ENCODE results near the gene EDC3. TPM values are rescaled to one million over a fixed set of nuclear protein-coding genes. Genes with fewer than 3 reads are reported as not detected.

Gene EDC3
- total RNA-seq, 8 experiments from 2014 or later: 8.8 to 47.1 (median 29.1) TPM

DNA sequence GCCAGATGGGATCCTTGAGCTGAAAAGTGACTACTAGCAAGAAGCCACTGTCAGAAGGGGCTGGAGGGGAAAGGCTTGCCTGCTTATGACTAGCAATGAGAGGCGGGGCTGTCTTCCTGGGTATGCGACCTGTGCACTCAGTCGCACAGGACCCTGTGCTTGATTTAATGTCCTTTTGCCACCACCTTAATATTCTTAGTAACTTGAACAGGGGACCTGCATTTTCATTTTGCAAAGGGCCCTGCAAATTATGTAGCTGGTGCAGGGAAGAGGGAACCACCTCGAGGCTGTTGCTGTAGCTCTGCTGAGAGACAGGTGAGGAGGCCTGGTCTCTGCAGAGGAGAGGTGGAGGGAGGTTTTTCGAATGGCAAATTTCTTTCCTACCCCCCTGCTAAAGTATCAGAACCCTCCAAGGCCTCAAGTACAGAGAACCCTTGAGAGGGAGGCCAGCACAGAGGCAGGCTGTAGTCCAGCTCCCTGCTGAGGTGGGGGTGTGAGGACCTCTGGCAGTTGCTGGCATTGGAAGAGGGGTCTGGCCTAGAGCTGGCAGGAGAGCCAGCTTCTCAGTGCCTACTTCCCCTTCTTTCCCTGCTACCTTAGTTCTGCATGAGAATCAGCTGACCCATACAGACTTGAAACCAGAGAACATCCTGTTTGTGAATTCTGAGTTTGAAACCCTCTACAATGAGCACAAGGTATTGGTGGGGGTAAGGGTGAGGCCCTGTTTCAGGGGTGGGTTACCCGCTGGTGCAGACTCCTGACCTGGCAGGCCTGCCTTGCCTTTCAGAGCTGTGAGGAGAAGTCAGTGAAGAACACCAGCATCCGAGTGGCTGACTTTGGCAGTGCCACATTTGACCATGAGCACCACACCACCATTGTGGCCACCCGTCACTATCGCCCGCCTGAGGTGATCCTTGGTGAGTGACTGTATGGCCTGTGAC is 68.8 kb downstream of the EDC3 start:
- no peak overlapping the region for H3K4me3 ChIP-seq
- in situ Hi-C loops (cut with MboI; ENCODE audit: low pct_unique_long_range_greater_than_20kb in 2 of 9, low sequenced_read_pairs in 9 of 9, unreplicated experiment in 9 of 9): loop anchor here in 5 of 9 experiments (25.0 kb wide), 3 partner anchors 135 to 335 kb away; partner anchors contain the start of genes COX5A (in 2 of the 5) and RPP25 (in 1 of the 5)
- no peak for ATAC-seq (replicated peaks in 6 of 8)
- WGBS, 10 experiments: 80 to 100% (median 95%) methylated on average over 1 to 5 of the region's 10 CpGs; no CpG with 5 or more reads in 5 of the 10 experiments
- H3K4me1 ChIP-seq (replicated peaks in 1 of 2): peaks cover 0 to 6% of the 10 kb centered on the region in 2 donors
- H3K27ac ChIP-seq: no peak overlapping the region

DNA sequence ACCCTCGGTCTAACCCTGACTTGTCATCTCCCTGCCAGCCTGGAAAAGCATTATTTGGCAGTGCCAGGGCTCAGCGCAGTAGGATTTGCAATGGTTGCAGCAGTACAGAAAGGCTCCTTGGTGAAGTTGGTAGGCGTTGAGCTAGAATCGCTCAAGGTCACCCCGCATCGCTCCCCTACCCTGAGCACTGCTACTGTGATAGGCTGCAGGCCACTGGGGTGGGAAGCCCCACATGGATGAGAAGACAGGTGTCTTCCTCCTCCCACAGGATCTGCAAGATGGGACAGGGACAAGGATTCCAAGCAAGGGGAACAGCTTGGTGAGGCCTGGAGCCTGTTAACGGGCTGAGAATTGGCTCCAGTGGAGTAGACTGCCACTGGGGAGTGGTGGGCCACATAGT is 69.5 kb downstream of the EDC3 start:
- in situ Hi-C loops (cut with MboI; ENCODE audit: low pct_unique_long_range_greater_than_20kb in 2 of 9, low sequenced_read_pairs in 9 of 9, unreplicated experiment in 9 of 9): loop anchor here in 5 of 9 experiments (25.0 kb wide), 3 partner anchors 136 to 336 kb away; partner anchors contain the start of genes COX5A (in 2 of the 5) and RPP25 (in 1 of the 5)
- WGBS, 10 experiments: 40 to 100% methylated on average over 1 of the region's 7 CpGs; no CpG with 5 or more reads in 8 of the 10 experiments
- H3K4me1 ChIP-seq (replicated peaks in 1 of 2): peaks cover 0 to under 1% of the 10 kb centered on the region in 2 donors
- no peak overlapping the region for H3K27ac ChIP-seq
- no peak for ATAC-seq (replicated peaks in 6 of 8)
- H3K4me3 ChIP-seq: no peak overlapping the region

DNA sequence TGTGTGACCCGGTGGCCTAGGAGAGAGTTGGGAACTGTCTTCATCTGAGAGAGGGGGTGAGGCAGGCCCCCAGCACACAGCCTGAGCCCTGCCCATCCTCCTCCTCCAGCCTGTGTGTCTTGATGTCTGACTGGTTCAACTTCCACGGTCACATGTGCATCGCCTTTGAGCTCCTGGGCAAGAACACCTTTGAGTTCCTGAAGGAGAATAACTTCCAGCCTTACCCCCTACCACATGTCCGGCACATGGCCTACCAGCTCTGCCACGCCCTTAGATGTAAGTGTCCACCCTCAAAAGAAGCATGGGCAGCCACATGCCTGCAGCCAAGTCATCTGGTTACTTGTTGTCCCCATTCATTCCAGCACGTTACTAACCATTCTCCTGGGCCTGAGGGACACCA is 70.1 kb downstream of the EDC3 start:
- Histone ChIP-seq H3K4me1 (replicated peaks in 1 of 2) (no peaks in the 10 kb centered on the region), H3K27ac (no peak overlapping the region), H3K4me3 (no peak overlapping the region)
- in situ Hi-C loops (cut with MboI; ENCODE audit: low pct_unique_long_range_greater_than_20kb in 2 of 9, low sequenced_read_pairs in 9 of 9, unreplicated experiment in 9 of 9): loop anchor here in 5 of 9 experiments (25.0 kb wide), 3 partner anchors 137 to 337 kb away; partner anchors contain the start of genes COX5A (in 2 of the 5) and RPP25 (in 1 of the 5)
- WGBS, 10 experiments: 20 to 93% (median 90%) methylated on average over 1 to 4 of the region's 6 CpGs; no CpG with 5 or more reads in 6 of the 10 experiments
- peak in 1 of 8 experiments; percentile 12 for ATAC-seq (replicated peaks in 6 of 8)

DNA sequence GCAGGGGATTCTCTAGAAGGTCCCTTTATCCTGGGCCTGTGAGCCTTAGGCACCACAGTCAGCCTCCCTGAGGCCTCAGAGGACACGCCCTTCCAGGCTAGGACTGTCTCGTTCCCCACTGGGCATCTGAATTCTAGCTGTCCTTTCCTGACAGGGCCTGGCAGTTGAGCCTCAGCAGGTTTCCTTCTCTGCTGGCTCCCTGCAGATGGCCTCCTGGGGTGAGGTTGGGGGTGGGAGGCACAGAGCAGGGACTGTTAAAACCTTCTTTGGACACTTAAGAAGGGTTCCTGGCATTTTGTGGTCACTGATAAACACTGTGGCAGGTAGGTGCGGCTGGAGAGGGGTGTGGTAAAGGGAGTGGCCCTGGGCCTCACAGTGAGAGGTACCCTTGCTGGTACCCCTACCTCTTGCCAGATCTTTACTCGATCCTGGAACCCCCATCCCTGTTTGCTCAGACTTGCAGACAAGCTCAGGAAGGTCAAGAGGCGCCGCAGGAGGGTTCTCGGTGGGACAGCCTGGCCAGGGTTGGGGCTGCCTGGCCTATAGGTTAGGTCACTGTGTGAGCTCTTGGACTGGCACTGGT is 71.7 kb downstream of the EDC3 start:
- 93 to 100% (median 100%) methylated on average over 2 to 3 of the region's 7 CpGs; no CpG with 5 or more reads in 7 of the 10 experiments for WGBS, 10 experiments
- Histone ChIP-seq H3K4me1 (replicated peaks in 1 of 2) (no peaks in the 10 kb centered on the region), H3K4me3 (no peak overlapping the region), H3K27ac (no peak overlapping the region)
- peak in 2 of 8 experiments; percentile 7 to 18 for ATAC-seq (replicated peaks in 6 of 8)
- in situ Hi-C loops (cut with MboI; ENCODE audit: low pct_unique_long_range_greater_than_20kb in 2 of 9, low sequenced_read_pairs in 9 of 9, unreplicated experiment in 9 of 9): no loop called here

DNA sequence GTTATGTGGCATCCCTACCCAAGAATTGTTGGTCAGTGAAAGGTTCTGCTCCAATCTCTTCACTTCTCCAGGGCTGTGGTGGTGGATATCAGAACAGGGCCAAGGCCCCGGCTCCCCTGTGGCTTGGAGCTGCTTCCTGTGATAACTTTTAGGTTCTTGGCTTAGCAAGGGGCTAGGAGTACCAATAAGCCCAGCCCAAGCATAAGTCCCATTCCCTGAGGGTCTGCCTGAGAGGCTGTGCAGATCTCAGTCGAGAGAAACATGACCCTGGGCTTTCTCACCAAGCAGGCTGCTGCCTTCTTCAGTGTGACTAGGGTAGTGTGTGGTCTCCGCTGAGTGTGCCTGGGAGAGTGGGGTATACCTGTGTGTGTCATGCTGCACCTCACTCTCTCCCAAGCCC is 73.1 kb downstream of the EDC3 start:
- in situ Hi-C loops (cut with MboI; ENCODE audit: low pct_unique_long_range_greater_than_20kb in 2 of 9, low sequenced_read_pairs in 9 of 9, unreplicated experiment in 9 of 9): no loop called here
- Histone ChIP-seq H3K4me1 (replicated peaks in 1 of 2) (no peaks in the 10 kb centered on the region), H3K4me3 (no peak overlapping the region), H3K27ac (no peak overlapping the region)
- 100% methylated on average over 1 to 2 of the region's 3 CpGs; no CpG with 5 or more reads in 6 of the 10 experiments for WGBS, 10 experiments
- ATAC-seq (replicated peaks in 6 of 8): no peak

DNA sequence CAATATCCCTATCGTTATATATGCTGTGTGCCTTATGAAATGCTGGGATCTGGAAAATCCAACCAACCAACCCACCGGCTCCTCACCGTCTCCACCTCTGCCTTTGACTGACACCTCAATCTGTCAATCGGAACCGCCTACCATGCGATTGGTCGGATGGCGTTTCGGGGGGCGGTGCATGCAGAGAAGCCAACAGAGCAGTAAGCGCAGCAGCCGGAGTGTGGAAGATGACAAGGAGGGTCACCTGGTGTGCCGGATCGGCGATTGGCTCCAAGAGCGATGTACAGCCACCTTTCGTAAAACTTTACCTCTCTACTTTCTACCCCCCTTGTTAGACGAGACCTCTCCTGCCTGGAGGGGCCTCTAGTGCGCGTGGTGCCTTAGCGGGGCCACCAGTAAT is 73.9 kb downstream of the EDC3 start:
- ATAC-seq (replicated peaks in 6 of 8): no peak
- H3K27ac ChIP-seq: no peak overlapping the region
- no peak overlapping the region for H3K4me3 ChIP-seq
- WGBS, 10 experiments: 85 to 100% (median 95%) methylated on average over 2 to 17 of the region's 21 CpGs; no CpG with 5 or more reads in 2 of the 10 experiments
- peaks cover 3 to 7% of the 10 kb centered on the region in 2 donors for H3K4me1 ChIP-seq (replicated peaks in 1 of 2)
- in situ Hi-C loops (cut with MboI; ENCODE audit: low pct_unique_long_range_greater_than_20kb in 2 of 9, low sequenced_read_pairs in 9 of 9, unreplicated experiment in 9 of 9): no loop called here

DNA sequence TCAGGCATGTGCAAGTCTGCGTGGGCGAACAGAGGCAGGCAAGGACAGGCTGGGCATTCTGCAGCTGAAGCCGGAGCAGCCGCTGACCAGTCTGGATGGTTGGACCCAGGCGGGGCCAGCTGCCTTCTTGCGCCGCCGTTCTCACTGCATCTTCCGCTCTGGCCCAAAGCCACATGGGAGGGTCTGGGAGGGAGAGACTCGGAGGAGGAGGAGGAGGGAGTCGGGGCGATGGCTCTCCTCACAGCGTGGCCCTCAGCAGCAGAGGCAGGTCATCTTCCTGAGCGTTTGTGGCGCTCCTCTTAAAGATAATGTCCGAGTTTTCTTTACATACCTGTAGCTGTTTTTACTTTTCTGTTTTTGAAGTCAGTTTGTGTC is 74.3 kb downstream of the EDC3 start:
- no peak for ATAC-seq (replicated peaks in 6 of 8)
- WGBS, 10 experiments: 80 to 100% (median 96%) methylated on average over 1 to 2 of the region's 16 CpGs; no CpG with 5 or more reads in 4 of the 10 experiments
- Histone ChIP-seq H3K27ac (no peak overlapping the region), H3K4me1 (replicated peaks in 1 of 2) (peaks cover 7 to 10% of the 10 kb centered on the region in 2 donors), H3K4me3 (no peak overlapping the region)
- in situ Hi-C loops (cut with MboI; ENCODE audit: low pct_unique_long_range_greater_than_20kb in 2 of 9, low sequenced_read_pairs in 9 of 9, unreplicated experiment in 9 of 9): no loop called here

DNA sequence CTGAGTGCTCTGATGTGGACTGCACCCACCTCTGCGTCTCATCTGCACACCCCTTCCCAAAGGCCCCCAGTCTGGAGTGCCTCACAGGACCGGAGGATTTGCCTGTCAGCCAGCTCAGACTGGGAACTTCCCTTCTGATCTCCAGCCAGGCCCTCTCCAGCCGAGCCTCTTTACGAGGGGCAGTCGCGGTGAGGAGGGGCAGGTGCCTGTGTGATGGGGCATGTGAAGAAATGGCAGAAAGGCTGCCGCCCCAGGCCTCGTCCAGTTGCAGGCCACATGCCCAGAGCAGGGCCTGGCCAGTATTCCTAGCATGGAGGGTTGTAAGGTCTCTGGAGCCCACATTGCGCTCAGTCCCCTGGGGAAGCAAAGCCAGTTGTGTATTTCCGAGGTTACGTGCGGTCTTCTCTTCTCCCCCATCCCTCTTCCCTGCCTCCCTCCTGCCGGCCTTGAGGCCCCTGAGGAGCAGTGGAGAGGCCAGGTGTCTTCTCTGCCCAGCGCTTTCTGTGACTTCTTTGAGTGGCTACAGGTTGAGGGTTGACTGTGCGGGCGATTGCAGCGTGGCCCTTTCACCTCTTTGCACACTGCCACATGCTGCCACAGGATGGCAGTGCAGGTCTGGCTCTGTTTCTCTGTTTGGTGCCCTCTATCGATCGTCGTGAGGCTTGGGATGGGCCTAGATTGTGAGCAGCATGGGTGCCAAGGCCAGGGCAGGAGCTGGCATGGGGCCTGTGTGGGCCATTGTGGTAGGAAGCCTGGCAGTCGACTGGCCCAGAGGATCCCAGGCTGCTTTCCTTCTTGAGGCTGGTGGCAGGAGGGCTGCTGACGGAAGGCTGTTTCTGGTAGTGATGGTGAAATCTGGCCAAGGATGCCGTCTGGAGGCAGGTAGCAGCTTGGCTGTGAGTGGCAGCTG is 74.9 kb downstream of the EDC3 start:
- ATAC-seq (replicated peaks in 6 of 8): peak; percentile 16 to 86 (median 48)
- WGBS, 10 experiments: 33 to 79% (median 40%) methylated on average over 1 to 15 of the region's 23 CpGs; no CpG with 5 or more reads in 5 of the 10 experiments
- peaks cover 7 to 10% of the 10 kb centered on the region in 2 donors for H3K4me1 ChIP-seq (replicated peaks in 1 of 2)
- H3K4me3 ChIP-seq: no peak overlapping the region
- no peak overlapping the region for H3K27ac ChIP-seq
- in situ Hi-C loops (cut with MboI; ENCODE audit: low pct_unique_long_range_greater_than_20kb in 2 of 9, low sequenced_read_pairs in 9 of 9, unreplicated experiment in 9 of 9): no loop called here

DNA sequence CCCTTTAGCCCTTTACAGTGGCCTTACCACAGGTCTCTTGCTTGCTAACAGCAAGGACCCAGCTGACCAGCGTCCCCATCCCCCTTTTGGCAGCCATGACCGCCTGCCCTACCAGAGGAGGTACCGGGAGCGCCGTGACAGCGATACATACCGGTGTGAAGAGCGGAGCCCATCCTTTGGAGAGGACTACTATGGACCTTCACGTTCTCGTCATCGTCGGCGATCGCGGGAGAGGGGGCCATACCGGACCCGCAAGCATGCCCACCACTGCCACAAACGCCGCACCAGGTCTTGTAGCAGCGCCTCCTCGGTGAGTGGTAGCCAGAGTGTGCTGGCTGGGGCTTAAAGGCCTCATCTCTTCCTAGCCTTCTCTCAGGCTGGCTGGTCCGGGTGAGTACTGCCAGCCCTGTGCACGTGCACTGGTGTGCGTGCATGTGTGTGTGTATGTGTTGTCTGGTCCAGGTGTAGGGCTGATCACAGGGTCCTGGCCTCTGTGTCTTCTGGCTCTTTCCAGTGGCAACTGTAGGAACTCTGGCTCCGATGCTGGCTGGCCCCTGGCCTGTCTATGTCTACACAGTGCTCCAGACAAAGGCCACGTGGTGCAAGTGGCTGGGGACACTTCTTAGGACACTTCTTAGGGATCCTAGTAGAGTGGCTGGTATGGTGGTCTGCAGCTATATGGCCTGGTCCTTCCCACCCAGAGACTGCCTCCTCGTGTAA is 75.7 kb downstream of the EDC3 start:
- WGBS, 10 experiments: 80 to 100% (median 96%) methylated on average over 1 to 9 of the region's 27 CpGs; no CpG with 5 or more reads in 3 of the 10 experiments
- no peak overlapping the region for H3K4me3 ChIP-seq
- H3K27ac ChIP-seq: no peak overlapping the region
- no peak for ATAC-seq (replicated peaks in 6 of 8)
- in situ Hi-C loops (cut with MboI; ENCODE audit: low pct_unique_long_range_greater_than_20kb in 2 of 9, low sequenced_read_pairs in 9 of 9, unreplicated experiment in 9 of 9): no loop called here
- peaks cover 7 to 10% of the 10 kb centered on the region in 2 donors for H3K4me1 ChIP-seq (replicated peaks in 1 of 2)

DNA sequence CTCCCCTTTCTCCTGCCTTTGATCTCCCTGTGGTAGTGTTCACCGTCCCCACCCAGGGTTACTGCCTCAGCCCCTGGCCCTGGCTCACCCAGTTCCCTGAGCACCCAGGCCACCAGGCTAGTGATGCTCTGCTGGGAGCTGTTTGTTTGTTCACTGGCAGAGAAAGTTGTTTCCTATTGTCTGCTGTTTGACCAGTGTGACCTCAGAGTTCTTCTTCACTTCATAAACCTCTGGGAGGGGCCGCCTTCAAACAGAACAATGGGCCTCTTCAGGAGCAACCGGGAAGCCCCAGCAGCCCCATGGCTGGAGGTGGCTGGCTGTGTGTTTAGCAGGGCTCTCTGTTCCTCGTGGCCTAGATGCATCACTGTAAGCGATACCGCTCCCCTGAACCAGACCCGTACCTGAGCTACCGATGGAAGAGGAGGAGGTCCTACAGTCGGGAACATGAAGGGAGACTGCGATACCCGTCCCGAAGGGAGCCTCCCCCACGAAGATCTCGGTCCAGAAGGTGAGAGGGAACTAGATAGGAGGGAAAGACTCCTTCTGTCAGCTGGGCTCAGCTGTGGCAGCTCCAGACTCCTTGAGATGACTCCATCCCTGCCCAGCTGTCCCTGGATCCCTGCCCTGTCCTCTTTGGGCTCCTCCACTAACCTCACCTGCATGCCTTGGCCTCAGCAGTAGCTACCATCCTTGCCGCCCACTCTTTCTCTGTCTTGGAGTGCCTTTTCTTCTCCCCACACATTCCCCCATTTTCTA is 76.8 kb downstream of the EDC3 start:
- no peak overlapping the region for H3K27ac ChIP-seq
- no peak overlapping the region for H3K4me3 ChIP-seq
- H3K4me1 ChIP-seq (replicated peaks in 1 of 2): peaks cover 7 to 10% of the 10 kb centered on the region in 2 donors
- in situ Hi-C loops (cut with MboI; ENCODE audit: low pct_unique_long_range_greater_than_20kb in 2 of 9, low sequenced_read_pairs in 9 of 9, unreplicated experiment in 9 of 9): no loop called here
- ATAC-seq (replicated peaks in 6 of 8): no peak
- 30 to 100% (median 89%) methylated on average over 2 to 12 of the region's 15 CpGs; no CpG with 5 or more reads in 4 of the 10 experiments for WGBS, 10 experiments

DNA sequence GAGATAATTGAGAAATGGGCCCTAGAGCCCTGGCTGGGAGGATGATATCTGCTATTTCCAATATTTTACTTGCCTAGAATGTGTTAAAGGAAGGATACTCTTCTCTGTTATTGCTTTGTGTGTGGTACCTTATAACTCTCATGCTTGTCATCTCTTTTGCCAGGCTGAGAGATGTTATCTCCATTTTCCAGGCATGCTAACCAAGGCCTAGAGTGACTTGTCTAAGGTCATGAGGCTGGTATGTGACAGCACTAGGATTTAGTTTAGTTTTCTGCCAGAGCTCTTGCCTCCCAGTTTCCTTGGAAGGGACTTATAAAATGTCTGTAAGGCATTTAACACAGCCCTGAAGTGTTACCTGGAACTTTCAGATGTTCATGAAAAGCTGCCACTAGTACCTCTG is 78.8 kb downstream of the EDC3 start:
- ATAC-seq (replicated peaks in 6 of 8): no peak
- H3K27ac ChIP-seq: no peak overlapping the region
- in situ Hi-C loops (cut with MboI; ENCODE audit: low pct_unique_long_range_greater_than_20kb in 2 of 9, low sequenced_read_pairs in 9 of 9, unreplicated experiment in 9 of 9): no loop called here
- H3K4me3 ChIP-seq: peak overlapping the region; percentile 70 to 95 (median 88)
- H3K4me1 ChIP-seq (replicated peaks in 1 of 2): peaks cover 7 to 10% of the 10 kb centered on the region in 2 donors

Data from motor neuron (in vitro differentiated cells).